HEK293 (cell line): ENCODE data around the gene CYP4X1.
A peak's percentile ranks its signal among the peaks of the same experiment; 100 is the strongest.

Experiments
- CTCF ChIA-PET: fragments of 350-600 bp; formaldehyde crosslinking; extraction: SDS; loops from one replicate; lab custom pipeline; 2021; ENCODE audit warnings: antibody characterized with exemption; lab: Yijun Ruan, JAX
- POLR2A ChIA-PET: fragments of 300-600 bp; formaldehyde crosslinking; extraction: SDS; loops from one replicate; lab custom pipeline; 2020; ENCODE audit warnings: antibody characterized with exemption, inconsistent platforms; lab: Yijun Ruan, JAX
- H3K27ac ChIP-seq: fragments of 200-500 bp; sonication (Bioruptor generic); 2 replicates; pipeline ENCODE4 v1.5.1; 2014; ENCODE audit warnings: low read depth, low read length, control low read depth, inconsistent platforms; ENCODE audit errors: extremely low read depth
- H3K36me3 ChIP-seq, 2 experiments: fragments of 200-500 bp in 1 of 2; sonication (Bioruptor generic) in 1 of 2; 1 replicate in 1 of 2; 2 replicates in 1 of 2; pipeline ENCODE4 v1.5.1; 2014 to 2017; ENCODE audit warnings: inconsistent platforms in 2 of 2, low read length in 2 of 2; ENCODE audit not compliant: control insufficient read depth in 2 of 2, insufficient read depth in 1 of 2
- H3K4me1 ChIP-seq: fragments of 200-500 bp; sonication (Bioruptor generic); 2 replicates; pipeline ENCODE4 v1.5.1; 2014; ENCODE audit warnings: mild to moderate bottlenecking, low read length, inconsistent platforms; ENCODE audit not compliant: control insufficient read depth, insufficient read depth
- H3K4me3 ChIP-seq: 2 replicates; pipeline ENCODE4 v1.5.1; 2011; ENCODE audit warnings: low read depth, mild to moderate bottlenecking, control low read depth, low read length, moderate library complexity
- H3K9me3 ChIP-seq: fragments of 200-500 bp; sonication (Bioruptor generic); 2 replicates; pipeline ENCODE4 v1.5.1; 2014; ENCODE audit warnings: low read depth, low read length, inconsistent platforms; ENCODE audit not compliant: control insufficient read depth, insufficient read depth
- CTCF ChIP-seq: fragments of 450-650 bp; formaldehyde crosslinking; IDR thresholded peaks from 2 replicates; pipeline ENCODE4 v1.5.1; 2016; ENCODE audit warnings: missing biosample characterization, missing genetic modification characterization
- GLIS1 ChIP-seq: fragments of 450-650 bp; formaldehyde crosslinking; IDR thresholded peaks from 2 replicates; pipeline ENCODE4 v1.5.1; 2016; ENCODE audit warnings: missing biosample characterization, missing genetic modification characterization
- IKZF3 ChIP-seq: fragments of 450-650 bp; IDR thresholded peaks from 2 replicates; pipeline ENCODE4 v1.5.0; 2018; ENCODE audit warnings: missing biosample characterization, mild to moderate bottlenecking, missing genetic modification characterization, moderate library complexity
- REPIN1 ChIP-seq: fragments of 450-650 bp; formaldehyde crosslinking; IDR thresholded peaks from 2 replicates; pipeline ENCODE4 v1.5.1; 2017; ENCODE audit warnings: missing biosample characterization, missing genetic modification characterization, low read depth
- SCRT1 ChIP-seq: fragments of 450-650 bp; formaldehyde crosslinking; IDR thresholded peaks from 2 replicates; pipeline ENCODE4 v1.5.1; 2016; ENCODE audit warnings: missing biosample characterization, missing genetic modification characterization, borderline replicate concordance
- TSHZ1 ChIP-seq: fragments of 450-650 bp; formaldehyde crosslinking; IDR thresholded peaks from 2 replicates; pipeline ENCODE4 v1.5.1; 2016; ENCODE audit warnings: missing biosample characterization, missing genetic modification characterization, borderline replicate concordance
- WT1 ChIP-seq: fragments of 450-650 bp; formaldehyde crosslinking; IDR thresholded peaks from 2 replicates; pipeline ENCODE4 v1.5.1; 2016; ENCODE audit warnings: missing biosample characterization, missing genetic modification characterization
- ZBTB20 ChIP-seq: fragments of 450-650 bp; formaldehyde crosslinking; IDR thresholded peaks from 2 replicates; pipeline ENCODE4 v1.5.1; 2016; ENCODE audit warnings: missing biosample characterization, missing genetic modification characterization
- ZBTB7A ChIP-seq: fragments of 450-650 bp; formaldehyde crosslinking; IDR thresholded peaks from 2 replicates; pipeline ENCODE4 v1.5.1; 2016; ENCODE audit warnings: low read depth, missing biosample characterization, missing genetic modification characterization
- ZNF112 ChIP-seq: fragments of 450-650 bp; formaldehyde crosslinking; IDR thresholded peaks from 2 replicates; pipeline ENCODE4 v1.5.0; 2017; ENCODE audit warnings: missing biosample characterization, missing genetic modification characterization
- ZNF121 ChIP-seq: fragments of 450-650 bp; formaldehyde crosslinking; IDR thresholded peaks from 2 replicates; pipeline ENCODE4 v1.5.1; 2016; ENCODE audit warnings: missing biosample characterization, missing genetic modification characterization
- ZNF140 ChIP-seq: fragments of 450-650 bp; formaldehyde crosslinking; IDR thresholded peaks from 2 replicates; pipeline ENCODE4 v1.5.1; 2016; ENCODE audit warnings: missing biosample characterization, missing genetic modification characterization
- ZNF16 ChIP-seq: fragments of 450-650 bp; formaldehyde crosslinking; IDR thresholded peaks from 2 replicates; pipeline ENCODE4 v1.5.1; 2016; ENCODE audit warnings: low read depth, missing biosample characterization, missing genetic modification characterization
- ZNF174 ChIP-seq: fragments of 450-650 bp; formaldehyde crosslinking; IDR thresholded peaks from 2 replicates; pipeline ENCODE4 v1.5.0; 2017; ENCODE audit warnings: missing biosample characterization, mild to moderate bottlenecking, missing genetic modification characterization
- ZNF211 ChIP-seq: fragments of 450-650 bp; formaldehyde crosslinking; IDR thresholded peaks from 2 replicates; pipeline ENCODE4 v1.5.1; 2016; ENCODE audit warnings: low read depth, missing biosample characterization, missing genetic modification characterization
- ZNF221 ChIP-seq: fragments of 450-650 bp; formaldehyde crosslinking; IDR thresholded peaks from 2 replicates; pipeline ENCODE4 v1.5.1; 2017; ENCODE audit warnings: missing biosample characterization, missing genetic modification characterization, borderline replicate concordance
- ZNF335 ChIP-seq: fragments of 450-650 bp; formaldehyde crosslinking; conservative IDR thresholded peaks from 2 replicates; pipeline ENCODE4 v1.5.1; 2016; ENCODE audit warnings: missing biosample characterization, missing genetic modification characterization
- ZNF394 ChIP-seq: fragments of 450-650 bp; formaldehyde crosslinking; IDR thresholded peaks from 2 replicates; pipeline ENCODE4 v1.5.1; 2016; ENCODE audit warnings: missing biosample characterization, missing genetic modification characterization, mild to moderate bottlenecking, moderate library complexity, borderline replicate concordance
- ZNF433 ChIP-seq: fragments of 450-650 bp; formaldehyde crosslinking; IDR thresholded peaks from 2 replicates; pipeline ENCODE4 v1.5.1; 2016; ENCODE audit warnings: missing biosample characterization, missing genetic modification characterization, low read depth
- ZNF513 ChIP-seq: fragments of 450-650 bp; IDR thresholded peaks from 2 replicates; pipeline ENCODE4 v1.5.1; 2018; ENCODE audit warnings: missing biosample characterization, missing genetic modification characterization
- ZNF610 ChIP-seq: fragments of 450-650 bp; formaldehyde crosslinking; IDR thresholded peaks from 2 replicates; pipeline ENCODE4 v1.5.1; 2016; ENCODE audit warnings: missing biosample characterization, missing genetic modification characterization, borderline replicate concordance
- ZNF623 ChIP-seq: fragments of 450-650 bp; formaldehyde crosslinking; IDR thresholded peaks from 2 replicates; pipeline ENCODE4 v1.5.1; 2016; ENCODE audit warnings: missing biosample characterization, missing genetic modification characterization
- ZNF645 ChIP-seq: fragments of 450-650 bp; formaldehyde crosslinking; IDR thresholded peaks from 2 replicates; pipeline ENCODE4; 2016; ENCODE audit warnings: missing biosample characterization, missing genetic modification characterization
- ZNF654 ChIP-seq: fragments of 450-650 bp; formaldehyde crosslinking; IDR thresholded peaks from 2 replicates; pipeline ENCODE4 v1.5.1; 2016; ENCODE audit warnings: low read depth, missing biosample characterization, missing genetic modification characterization
- ZSCAN4 ChIP-seq: fragments of 450-650 bp; formaldehyde crosslinking; IDR thresholded peaks from 2 replicates; pipeline ENCODE4 v1.5.1; 2017; ENCODE audit warnings: missing biosample characterization, missing genetic modification characterization

CYP4X1 gene

GRCh38 chr1:47031059-47031458 is 7.6 kb downstream of the CYP4X1 start (continued):
- TF ChIP-seq ZNF610 (no peak), ZNF394 (tag by site-specific recombination) (no peak), ZNF221 (no peak), ZNF112 (tag by site-specific recombination) (no peak), IKZF3 (tag by site-specific recombination) (no peak), ZNF645 (no peak), ZNF623 (tag by site-specific recombination) (peak; percentile 1; the same call in 1 of the 2 replicates), ZNF513 (tag by site-specific recombination) (no peak)

GRCh38 chr1:47031585-47031984 is 8.1 kb downstream of the CYP4X1 start:
- peak overlapping the region; percentile 13; the same call in 1 of the 2 replicates for H3K27ac ChIP-seq

GRCh38 chr1:47036764-47037163 is 13.3 kb downstream of the CYP4X1 start:
- CTCF ChIA-PET = interaction anchor here (0.7 to 1.1 kb wide), 3 partner anchors 10 to 311 kb away, joined by 3 to 5 read pairs (median 4); partner anchors contain the start of gene STIL
- H3K36me3 ChIP-seq = peaks cover 0 to 11% of the 10 kb centered on the region in 2 experiments; a peak in 2 of 3 replicates
- TF ChIP-seq SCRT1 (tag by site-specific recombination) (no peak), ZSCAN4 (tag by site-specific recombination) (no peak), ZNF211 (tag by site-specific recombination) (no peak), ZBTB7A (no peak), ZNF335 (no peak), ZNF121 (tag by site-specific recombination) (no peak), CTCF (tag by site-specific recombination) (no peak), ZNF433 (tag by site-specific recombination) (no peak)

More at GRCh38 chr1:47031585-47031984, 8.1 kb downstream of the CYP4X1 start:
- peaks cover 0 to 11% of the 10 kb centered on the region in 2 experiments; a peak in 2 of 3 replicates for H3K36me3 ChIP-seq
- TF ChIP-seq ZNF174 (tag by site-specific recombination) (no peak), ZNF140 (tag by site-specific recombination) (no peak), ZBTB20 (tag by site-specific recombination) (0 out of 2 replicates have a peak, but pooled peaks have one; percentile 22), GLIS1 (tag by site-specific recombination) (peak; percentile 60), REPIN1 (tag by site-specific recombination) (no peak), ZNF654 (tag by site-specific recombination) (no peak), ZNF16 (tag by site-specific recombination) (no peak), TSHZ1 (tag by site-specific recombination) (no peak), WT1 (tag by site-specific recombination) (0 out of 2 replicates have a peak, but pooled peaks have one; percentile 24)
- TF ChIP-seq, all 188 proteins: peak for 3
- POLR2A ChIA-PET = no interaction called here
- Histone ChIP-seq H3K9me3 (no peaks in the 10 kb centered on the region), H3K4me1 (peaks cover 28% of the 10 kb centered on the region), H3K4me3 (no peak overlapping the region)
- CTCF ChIA-PET = interaction anchor here (0.6 kb wide), 2 partner anchors 154 to 306 kb away, joined by 3 read pairs; no protein-coding TSS in a partner anchor

More at GRCh38 chr1:47036764-47037163, 13.3 kb downstream of the CYP4X1 start:
- Histone ChIP-seq H3K4me3 (no peak overlapping the region), H3K27ac (no peak overlapping the region), H3K9me3 (no peaks in the 10 kb centered on the region), H3K4me1 (peaks cover under 1% of the 10 kb centered on the region; the same call in 1 of the 2 replicates)
- POLR2A ChIA-PET = no interaction called here
